Stimulated activated CD8-positive, alpha-beta memory T cell treated with anti-CD3 and anti-CD28 coated beads, Interleukin-12 subunit alpha, Interleukin-12 subunit beta, amount 100 ng/mL, for 24 hours (primary cell): ENCODE data around the gene TMC1.

ENCODE experiments used
- DNase-seq: peaks from one replicate; pipeline ENCODE4 v3.0.0-alpha.2; 2020; ENCODE audit errors: extremely low read depth

Gene TMC1

DNA sequence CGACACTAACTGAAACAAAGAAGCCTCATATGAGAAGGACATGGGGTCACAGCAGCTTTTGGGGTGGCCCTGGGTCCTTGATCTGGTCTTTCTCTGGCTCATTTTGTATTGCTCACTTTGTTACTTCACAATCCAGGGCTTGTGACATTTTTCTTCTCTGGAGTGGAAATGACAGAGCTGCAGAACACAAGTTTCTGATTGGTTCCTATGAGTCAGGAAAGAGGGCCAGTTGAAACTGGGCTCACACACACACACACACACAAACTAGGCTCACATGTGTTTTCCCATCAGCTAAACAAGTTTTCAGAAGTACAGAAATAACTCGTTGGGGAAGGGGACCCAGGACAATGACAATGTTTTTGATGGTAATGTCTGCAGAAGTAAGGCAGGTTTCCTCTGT lies 54.3 kb downstream of the TMC1 start:
- no peak for DNase-seq

DNA sequence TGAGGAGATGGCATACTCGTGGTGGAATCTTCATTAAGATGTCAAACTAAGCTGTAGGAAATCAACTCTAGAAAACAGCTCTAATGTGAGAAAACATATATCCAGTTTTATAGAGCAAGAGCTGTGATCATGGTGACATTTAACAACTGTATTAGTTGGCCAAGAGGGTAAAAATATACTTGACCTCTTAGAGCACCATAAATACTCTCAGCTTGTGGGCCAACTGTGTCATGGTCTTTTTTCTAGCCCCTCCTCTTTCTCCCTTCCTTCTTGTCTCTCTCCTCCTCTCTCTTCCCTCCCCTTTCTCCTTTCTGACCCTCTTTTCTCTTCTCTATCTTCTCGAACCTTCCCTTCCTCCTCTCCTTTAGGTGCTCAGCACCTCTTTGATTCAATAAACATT lies 54.7 kb downstream of the TMC1 start:
- no peak for DNase-seq

DNA sequence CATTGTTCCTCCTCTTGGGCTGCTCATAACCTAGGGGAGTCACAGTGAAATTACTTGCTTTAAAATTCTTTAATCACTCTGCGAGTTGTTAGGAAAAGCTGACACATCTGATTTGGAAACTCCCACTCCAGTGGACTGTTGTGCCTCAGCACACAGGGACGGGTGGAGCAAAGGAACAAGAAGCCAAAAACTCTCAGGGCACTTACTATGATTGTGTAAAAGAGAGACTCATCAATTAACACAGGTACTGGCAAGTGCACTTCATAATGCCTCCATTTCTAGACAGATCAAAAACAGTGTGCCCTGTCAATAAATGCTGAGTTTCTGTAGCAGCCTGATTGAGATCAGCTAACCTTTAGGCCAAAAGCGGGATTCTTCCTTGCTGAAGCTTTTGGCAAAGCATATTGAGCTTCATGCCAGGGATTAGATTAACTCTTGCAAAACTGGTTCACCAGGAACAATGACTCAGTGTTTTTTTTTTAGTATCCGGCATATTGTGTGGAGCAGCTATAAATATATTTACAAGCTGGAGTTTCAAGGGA lies 55.9 kb downstream of the TMC1 start:
- no peak for DNase-seq

DNA sequence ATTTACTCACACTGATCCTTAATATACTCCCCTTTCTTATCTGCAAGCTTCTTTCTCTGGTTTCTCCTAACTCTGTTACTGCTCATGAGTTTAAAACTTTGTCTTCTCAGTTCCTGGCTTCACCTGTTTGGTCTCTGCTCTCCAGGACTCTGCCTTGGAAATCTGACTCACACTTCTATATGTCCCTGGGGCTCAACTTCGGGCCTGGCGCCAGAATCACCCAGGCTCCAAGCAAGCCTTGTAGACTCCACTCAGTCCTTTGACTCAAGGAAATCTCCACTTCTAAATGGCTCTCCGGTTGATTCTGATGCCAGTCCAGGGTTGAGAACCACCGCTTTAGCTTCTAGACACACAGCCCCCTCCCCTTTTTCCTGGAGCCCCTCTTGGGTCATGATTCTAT lies 57.8 kb downstream of the TMC1 start:
- DNase-seq: no peak

DNA sequence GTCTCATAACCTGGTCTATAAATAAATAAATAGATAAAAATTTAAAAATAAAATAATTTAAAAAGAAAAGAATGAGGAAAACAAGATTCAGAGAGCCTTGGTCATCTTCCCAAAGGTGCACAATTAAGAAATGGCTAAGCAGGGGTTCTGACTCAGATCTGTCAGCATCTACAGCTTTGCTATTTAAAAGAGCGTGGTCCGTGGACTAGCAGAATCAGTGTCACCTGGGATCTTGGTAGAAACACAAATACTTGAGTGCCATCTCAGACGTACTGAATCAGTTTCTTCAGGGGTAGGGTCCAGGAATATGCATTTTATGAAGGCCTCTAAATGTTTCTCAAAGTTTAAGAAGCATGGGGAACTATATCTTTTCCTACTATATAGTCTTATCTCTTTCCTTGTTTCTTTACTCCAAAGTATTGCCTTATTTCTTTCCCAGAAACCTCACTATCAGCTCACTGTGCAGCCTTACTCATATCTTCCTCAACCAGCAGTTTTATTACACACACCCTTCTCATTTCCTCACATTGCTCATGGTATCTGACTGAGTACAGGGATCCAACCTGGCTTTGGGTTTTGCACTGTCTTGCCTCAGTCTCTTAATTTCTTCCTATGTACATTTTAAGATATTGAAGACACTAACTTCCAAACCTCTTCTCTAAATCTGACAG lies 58.6 kb downstream of the TMC1 start:
- no peak for DNase-seq

DNA sequence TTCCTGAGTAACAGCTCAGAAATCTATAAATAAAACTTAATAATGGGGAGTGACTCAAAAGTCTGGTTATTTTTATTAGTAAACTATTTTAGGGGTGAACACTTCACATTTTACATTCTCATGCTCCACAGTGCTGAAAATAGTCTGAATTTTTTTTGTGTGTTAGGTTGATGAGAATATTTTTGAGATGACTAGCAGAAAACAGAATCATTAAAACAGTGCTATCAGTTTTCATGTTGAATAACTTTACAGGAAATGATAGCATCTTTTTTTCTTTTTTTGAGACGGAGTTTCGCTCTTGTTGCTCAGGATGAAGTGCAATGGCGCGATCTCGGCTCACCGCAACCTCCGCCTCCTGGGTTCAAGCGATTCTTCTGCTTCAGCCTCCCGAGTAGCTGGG lies 60.3 kb downstream of the TMC1 start:
- no peak for DNase-seq

DNA sequence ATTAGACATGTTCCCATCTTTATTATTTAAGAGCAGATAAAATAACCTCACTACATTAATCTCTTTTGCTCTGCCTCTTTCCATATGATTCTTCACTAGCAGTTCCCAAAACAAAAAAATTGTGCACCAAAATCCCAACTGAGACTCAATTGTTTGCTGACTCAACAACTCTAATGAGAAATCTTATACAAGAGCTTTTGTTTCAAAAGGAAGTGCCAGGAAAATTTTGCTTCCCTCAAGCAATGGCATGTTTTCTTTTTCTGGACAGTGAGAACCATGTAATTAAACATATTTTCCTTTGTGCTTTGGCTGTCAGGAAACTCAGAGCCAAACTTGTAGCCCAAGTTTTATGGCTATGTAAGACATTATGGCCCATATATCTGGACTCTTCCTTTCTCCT lies 62.0 kb downstream of the TMC1 start:
- no peak for DNase-seq

DNA sequence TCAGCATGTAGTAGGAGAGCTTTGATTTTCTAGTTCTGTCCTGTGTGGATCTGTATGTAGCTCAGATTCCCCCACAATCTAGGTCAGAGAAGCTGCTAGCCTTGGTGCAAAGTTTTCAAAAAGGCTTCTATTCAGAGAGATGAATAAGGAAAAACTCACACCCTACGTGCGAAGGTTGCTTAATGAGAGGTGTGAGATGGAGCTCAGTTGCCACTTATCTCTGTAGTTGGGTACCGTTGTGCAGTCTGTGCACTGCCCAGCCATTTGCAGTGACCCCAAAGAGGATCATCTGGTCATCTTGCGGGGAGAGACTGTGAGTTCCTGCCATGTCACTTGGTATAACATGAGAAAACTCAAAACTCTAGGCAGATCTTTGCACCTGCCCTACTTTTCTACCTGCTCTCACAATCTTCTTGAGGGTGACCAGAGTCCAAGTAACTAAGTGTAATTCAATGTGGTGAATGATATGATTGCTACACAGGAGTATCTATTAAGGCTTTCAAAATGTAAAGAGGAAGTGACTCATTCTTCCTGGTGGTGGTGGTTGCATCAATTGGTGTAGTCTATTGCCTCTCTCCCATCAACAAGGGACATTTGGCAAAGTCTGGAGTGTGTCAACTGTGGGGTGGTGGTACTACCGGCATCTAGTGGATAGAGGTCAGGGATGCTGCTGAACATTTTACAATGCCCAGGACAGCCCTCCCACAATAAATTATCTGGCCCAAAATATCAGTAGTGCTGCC lies 65.2 kb downstream of the TMC1 start:
- DNase-seq: no peak

DNA sequence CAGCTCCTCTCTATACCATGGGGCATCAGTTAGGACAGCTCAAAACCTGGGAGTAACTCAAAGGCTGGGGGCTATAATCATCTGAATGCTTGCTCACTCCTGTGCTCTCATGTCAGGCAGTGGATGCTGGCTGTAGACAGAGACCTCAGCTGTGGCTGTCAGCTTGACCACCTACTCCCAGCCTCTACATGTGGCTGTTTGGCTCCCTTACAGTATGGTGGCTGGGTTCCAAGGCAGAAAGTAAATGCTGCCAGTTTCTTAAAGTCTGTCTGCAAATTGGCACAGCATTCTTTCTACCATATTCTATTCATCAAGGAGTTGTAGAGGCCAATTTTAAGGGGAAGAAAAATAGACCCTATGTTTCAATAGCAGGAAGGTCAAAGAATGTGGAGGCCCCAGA lies 66.9 kb downstream of the TMC1 start:
- no peak for DNase-seq

DNA sequence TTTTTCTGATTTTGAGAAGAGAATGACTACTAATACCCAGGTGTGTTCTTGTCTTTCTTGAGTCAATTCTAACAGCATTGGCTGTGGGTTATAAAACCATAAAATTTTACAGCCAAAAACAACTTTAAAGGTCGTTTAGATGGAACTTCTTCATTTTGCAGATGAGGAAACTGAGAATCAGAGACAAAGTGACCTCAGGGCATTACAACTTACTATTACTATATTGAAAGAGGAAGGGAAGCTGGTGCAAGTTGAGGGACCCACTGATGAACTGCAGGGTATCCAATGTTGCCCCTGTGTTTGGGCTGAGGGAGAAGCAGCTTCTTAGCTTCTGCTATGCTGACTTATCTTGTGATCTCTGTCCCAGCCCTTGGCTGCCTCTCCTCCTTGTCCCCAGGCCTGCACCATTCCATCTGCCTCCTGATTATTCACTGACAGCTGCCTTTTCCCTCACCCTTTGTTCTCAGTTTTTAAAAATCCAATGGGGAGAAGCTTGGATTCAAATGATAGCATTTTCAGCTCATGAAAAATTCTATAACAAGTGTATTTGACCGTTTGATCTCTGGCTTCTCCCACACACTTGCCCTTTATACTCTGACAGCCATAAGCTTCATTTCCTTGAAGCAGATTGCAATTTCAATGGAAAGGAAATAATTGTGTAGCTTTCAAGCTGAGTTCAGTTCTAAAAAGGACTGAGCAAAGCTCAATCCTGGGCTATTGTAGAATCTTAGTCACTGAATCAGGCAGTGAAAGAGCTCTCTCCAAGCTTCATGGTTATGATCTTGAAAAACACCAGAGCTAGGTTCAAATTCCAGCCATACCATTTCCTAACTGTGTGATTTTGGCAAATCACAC lies 68.5 kb downstream of the TMC1 start:
- no peak for DNase-seq

DNA sequence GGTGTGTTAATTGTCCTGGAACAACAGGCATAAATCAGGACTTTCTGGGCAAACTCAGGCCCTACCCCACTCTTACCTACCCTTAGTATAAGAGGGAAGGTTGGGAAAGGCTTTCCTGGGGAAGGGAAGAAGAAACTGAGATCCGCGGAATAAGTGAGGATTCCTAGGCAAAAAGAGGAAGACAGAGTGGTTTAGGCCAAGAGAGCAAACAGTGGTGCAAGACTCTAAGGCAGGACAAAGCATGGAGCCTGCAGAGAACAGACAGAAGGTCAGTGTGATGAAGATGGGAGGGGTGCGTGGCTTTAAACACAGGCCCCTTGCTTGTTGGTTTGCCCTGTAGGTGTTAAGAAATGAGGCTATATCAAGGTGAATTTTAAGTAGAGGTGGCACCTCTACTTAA lies 69.4 kb downstream of the TMC1 start:
- no peak for DNase-seq

DNA sequence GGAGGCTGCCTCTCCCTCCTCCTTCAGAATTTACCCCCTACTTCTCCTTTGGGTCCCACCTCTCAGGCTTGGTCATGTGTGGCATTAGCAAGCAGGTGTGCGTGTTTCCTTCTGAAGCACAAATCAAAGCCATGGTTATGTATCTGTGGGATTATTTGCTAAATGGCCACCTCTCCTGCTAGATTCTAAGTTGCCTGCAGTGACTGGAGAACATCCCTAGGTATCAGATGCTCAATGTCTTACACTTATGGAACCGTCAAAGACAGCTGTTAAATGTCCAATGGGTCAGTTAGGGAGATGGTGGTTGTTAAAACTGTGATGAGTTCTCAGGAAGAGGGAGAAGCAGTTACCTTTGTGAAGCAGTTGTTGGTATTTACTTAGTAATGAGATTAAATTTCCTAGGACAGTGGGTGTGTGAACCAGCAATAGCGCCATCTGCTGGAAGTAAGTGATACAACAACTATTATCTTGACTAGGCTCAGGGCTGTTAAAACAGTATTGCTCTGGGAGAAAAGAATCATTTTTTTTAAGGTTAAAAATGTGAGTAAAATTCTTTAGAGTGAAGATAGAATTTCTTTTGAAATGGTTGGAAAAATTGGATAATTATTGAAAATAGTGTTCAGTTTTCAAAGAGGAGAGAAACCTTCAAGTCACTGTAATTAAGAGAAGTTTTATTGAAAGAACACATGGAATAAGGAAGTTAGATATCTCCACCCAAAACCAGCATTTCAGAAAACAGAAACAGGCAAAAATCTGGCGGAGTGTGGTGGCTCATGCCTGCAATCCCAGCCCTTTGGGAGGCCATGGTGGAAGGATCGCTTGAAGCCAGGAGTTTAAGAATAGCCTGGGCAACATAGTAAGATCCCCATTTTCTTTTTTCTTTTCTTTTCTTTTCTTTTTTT lies 71.3 kb downstream of the TMC1 start:
- DNase-seq: no peak

DNA sequence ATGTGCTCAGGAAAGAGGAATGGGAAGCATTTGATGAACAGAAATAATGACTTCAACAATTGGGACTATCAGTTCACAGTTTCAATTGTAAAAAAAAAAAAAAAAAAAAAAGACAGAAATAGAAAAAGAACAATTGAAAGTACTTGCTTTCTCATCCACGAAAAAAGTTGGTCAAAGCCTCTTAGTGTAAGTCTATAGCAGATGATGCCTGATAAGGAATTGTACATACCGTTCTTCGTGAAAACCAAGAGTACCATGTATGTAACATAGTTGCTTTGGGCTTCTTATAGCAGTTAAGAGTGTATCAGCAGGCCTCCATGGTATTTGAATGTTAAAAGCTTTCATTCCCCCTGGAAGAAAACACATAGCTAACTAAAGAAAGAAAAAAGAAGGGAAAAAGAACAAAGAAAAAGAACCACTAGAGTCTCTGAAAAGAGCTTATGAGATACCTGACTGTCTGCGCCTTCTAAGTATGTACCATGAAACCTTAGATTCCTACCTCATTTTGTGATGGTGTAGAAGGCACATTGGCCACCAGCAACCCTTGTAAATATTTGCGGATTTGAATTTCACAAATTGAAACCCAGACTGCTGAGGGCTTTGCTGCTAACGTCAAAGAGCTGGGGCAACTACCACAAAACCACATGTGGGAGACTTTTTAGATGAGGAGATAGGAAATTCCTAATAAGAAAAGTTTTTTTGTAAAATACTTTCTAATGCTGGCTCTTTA lies 75.2 kb downstream of the TMC1 start:
- no peak for DNase-seq

DNA sequence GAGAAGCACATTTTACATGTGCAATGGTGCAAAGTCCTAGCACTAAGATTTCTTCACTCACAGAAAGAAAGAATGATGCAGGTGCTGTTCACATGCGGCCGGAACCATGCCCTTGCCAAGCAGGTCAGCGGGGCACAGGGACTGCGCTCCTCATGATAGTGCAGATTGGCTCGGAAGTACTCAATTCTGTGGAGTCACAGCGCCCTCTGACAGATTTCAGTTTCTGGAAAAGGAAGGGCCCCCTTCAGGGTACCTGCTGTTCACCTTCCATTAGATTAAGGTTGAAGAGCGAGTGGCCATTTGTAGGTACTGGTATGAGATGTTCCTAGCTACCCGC lies 75.7 kb downstream of the TMC1 start:
- no peak for DNase-seq

DNA sequence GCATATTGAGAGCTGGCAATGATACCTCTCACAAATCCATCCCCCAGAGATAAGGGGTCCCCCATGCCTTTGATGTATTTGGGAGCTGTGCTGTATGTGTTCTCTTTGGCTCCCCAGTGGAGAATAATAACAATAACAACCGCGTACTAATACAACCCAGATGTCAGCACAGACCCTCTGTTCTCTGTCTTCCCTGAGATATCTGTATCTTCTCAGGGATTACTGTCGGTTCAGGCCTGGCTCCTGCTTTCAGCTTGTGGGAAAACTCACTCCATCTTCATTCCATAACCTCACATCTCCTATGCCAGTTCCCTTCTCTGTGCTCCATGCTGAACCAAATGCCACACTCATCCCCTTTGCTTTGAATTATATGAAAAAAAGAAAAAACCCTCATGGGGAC lies 76.2 kb downstream of the TMC1 start:
- no peak for DNase-seq

DNA sequence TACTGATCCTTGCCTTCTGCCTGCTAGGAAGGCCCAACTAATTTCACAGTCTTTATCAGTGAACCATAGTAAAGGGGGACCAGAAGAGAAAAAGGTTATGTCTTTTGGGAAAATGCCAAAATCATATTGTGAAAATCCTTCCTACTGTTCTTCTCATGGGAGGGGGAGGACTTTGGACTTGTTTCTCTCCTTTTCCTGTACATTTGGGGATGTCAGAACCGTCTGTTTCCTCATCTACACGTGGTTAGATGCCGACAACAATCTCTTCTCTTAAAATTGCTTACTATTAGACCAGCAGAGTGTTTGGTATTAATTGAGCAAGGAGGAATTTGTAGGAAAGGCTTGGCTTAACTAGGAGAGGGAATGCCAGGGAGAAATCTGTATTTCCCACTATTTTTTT lies 77.2 kb downstream of the TMC1 start:
- DNase-seq: no peak

DNA sequence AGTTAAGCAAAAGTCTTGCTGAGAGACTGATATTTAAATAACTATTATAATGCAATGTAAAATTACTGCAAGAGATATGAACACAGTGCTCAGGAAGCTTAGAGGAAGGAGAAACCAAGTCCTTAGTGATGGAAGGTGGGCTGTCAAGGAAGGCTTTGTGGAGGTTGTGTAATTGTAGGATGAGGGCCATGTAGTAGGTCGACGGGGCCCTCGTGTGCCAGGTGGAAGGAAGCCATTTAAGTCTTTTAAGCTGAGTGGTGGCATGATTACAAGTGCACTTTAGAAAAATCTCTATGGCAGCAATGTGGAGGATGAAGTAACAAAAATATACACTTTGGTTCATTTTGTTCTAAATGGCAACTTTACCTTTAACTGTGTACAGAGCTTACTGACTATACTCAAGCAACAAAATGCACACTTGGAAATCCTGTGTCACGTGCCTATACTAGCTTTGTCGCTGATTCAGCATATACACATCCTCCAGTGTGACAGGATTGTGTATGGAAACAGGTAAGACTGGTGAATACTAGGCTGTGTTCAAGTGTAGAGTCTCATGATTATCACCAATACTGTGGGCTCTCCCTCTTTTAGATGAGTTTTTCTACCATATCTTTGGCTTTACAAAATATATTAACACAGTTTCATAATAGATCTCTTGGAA lies 78.6 kb downstream of the TMC1 start:
- DNase-seq: no peak

DNA sequence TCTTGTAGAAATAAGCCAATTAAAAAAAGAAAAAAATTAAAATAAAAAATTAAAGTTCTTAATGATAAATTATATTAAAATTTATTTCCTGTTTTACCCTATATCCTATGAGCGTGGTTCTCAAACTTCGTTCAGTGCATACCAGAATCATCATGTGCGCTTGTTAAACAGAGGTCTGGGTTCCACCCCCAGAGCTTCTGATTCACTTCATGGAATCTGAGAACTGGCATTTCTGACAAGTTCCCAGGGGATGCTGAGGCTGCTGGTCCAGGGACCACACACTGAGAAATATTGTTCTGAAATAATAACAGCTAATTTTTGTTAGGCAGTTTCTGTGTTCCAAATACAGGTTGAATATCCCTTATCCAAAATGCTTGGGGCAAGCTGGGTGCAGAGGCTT lies 79.3 kb downstream of the TMC1 start:
- DNase-seq: no peak

DNA sequence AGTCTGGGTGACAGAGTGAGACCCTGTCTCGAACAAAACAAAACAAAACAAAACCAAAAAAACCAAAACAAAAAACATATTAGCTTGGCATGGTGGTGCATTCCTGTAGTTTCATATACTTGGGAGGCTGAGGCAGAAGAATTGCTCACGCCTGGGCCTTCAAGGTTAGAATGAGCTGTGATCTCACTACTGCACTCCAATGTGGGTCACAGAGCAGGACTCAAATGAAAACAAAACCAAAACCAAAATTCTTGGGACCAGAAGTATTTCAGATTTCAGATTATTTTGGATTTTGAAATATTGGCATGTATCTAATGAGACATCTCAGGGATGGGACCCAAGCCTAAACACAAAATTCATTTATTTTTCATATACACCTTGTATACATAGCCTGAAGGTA lies 80.2 kb downstream of the TMC1 start:
- no peak for DNase-seq

DNA sequence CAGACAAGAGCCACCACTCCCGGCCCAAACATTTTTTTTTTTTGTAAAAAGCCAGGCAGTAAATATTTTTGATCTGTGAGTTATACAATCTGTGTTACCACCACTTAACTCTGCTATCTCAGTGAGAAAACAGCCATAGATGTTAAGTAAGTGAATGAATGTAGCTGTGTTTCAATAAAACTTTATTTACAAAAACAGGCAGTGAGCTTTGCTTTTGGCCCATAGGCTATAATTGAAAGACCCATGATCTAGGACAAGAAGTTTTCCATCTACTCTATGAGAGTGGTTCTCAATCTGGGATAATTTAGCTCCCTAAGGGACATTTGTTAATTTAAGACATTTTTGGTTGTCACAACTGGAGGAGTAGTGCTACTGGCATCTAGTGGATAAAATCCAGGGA lies 91.0 kb downstream of the TMC1 start:
- DNase-seq: no peak
